K562 (cell line): ENCODE results near the gene CCDC167. TPM values are rescaled to one million over a fixed set of nuclear protein-coding genes. Genes with fewer than 3 reads are reported as not detected.
A peak's percentile ranks its signal among the peaks of the same experiment; 100 is the strongest.

Experiments used
- BDP1 ChIP-seq: IDR thresholded peaks from 3 replicates; pipeline ENCODE4 v1.6.1; 2011; ENCODE audit not compliant: insufficient read length, insufficient read depth
- DPF2 ChIP-seq: fragments of 450-650 bp; IDR thresholded peaks from 2 replicates; pipeline ENCODE4 v1.6.1; 2016
- HDAC1 ChIP-seq, 2 experiments: fragments of 450-650 bp; IDR thresholded peaks; 2 replicates each; pipeline ENCODE4 v1.6.1; 2016 to 2017; ENCODE audit warnings: inconsistent platforms in 1 of 2, mild to moderate bottlenecking in 1 of 2, moderate library complexity in 1 of 2
- HDAC2 ChIP-seq: fragments of 450-650 bp; IDR thresholded peaks from 2 replicates; pipeline ENCODE4 v1.6.1; 2016; ENCODE audit warnings: mild to moderate bottlenecking
- MXI1 ChIP-seq: IDR thresholded peaks from 2 replicates; pipeline ENCODE4 v1.6.1; 2011; ENCODE audit warnings: low read depth, mild to moderate bottlenecking, improper control_type of control experiment, low read length
- RFX5 ChIP-seq: IDR thresholded peaks from 2 replicates; pipeline ENCODE4 v1.6.1; 2011; ENCODE audit warnings: low read depth, mild to moderate bottlenecking, improper control_type of control experiment, low read length
- SMC3 ChIP-seq: conservative IDR thresholded peaks from 2 replicates; pipeline ENCODE4 v1.6.1; 2011; ENCODE audit warnings: low read depth, low read length, improper control_type of control experiment; ENCODE audit not compliant: insufficient read depth
- STAT5B ChIP-seq: fragments of 250-450 bp; sonication (Bioruptor Pico); IDR thresholded peaks from 2 replicates; pipeline ENCODE4 v1.8.0; 2021; ENCODE audit warnings: mild to moderate bottlenecking, inconsistent platforms
- ZNF316 ChIP-seq: fragments of 450-650 bp; IDR thresholded peaks from 2 replicates; pipeline ENCODE4 v1.6.1; 2016
- ZNF717 ChIP-seq: fragments of 250-450 bp; sonication (Bioruptor Pico); IDR thresholded peaks from 2 replicates; pipeline ENCODE4 v1.5.0; 2021
- polyA plus RNA-seq, 8 experiments: library from polyadenylated mRNA; depleted of rRNA in 4 of 8; stranded (reverse) in 5 of 8; unstranded in 3 of 8; fragments of >200 nt; fragmentation: Nextera tagmentation in 2 of 8; fragmentation: Illumina TruSeq in 1 of 8; extraction: Ambion mirVana in 2 of 8; extraction: Trizol in 1 of 8; gene quantifications; 2 replicates each; pipeline versions ENCODE4 v1.2.1 to v1.2.3, GENCODE V29; 2011 to 2014; ENCODE audit warnings: inconsistent platforms in 1 of 8, missing spikeins in 1 of 8
- total RNA-seq, 7 experiments: library from RNA; depleted of rRNA in 6 of 7; stranded (reverse); fragments of >200 nt in 6 of 7; fragmentation: Illumina TruSeq in 2 of 7; extraction: Trizol in 2 of 7; gene quantifications; 2 replicates each; pipeline versions ENCODE4 v1.2.1 to v1.2.3, GENCODE V29; 2011 to 2021; ENCODE audit warnings: low replicate concordance in 1 of 7
- TF ChIP-seq, protein P1 (sequence below): fragments of 200-800 bp; sonication (Bioruptor generic); IDR thresholded peaks from 2 replicates; pipeline ENCODE4 v1.6.1; 2016; ENCODE audit warnings: missing genetic modification characterization, missing compliant biosample characterization
- TF ChIP-seq, protein P2 (sequence below): fragments of 250-450 bp; sonication (Bioruptor Pico); IDR thresholded peaks from 2 replicates; pipeline ENCODE4 v1.4.0; 2020
- TF ChIP-seq, protein P3 (sequence below): fragments of 250-450 bp; sonication (Bioruptor Pico); IDR thresholded peaks from 2 replicates; pipeline ENCODE4 v1.8.0; 2021; ENCODE audit warnings: borderline replicate concordance, mild to moderate bottlenecking, moderate library complexity; ENCODE audit not compliant: poor library complexity, severe bottlenecking

Gene CCDC167
- total and polyA plus RNA-seq, 9 of the 15 experiments (the other 6 are each of a cell fraction or from before 2014, with no cell fraction given): 26.0 to 114 (median 45.2) TPM

DNA sequence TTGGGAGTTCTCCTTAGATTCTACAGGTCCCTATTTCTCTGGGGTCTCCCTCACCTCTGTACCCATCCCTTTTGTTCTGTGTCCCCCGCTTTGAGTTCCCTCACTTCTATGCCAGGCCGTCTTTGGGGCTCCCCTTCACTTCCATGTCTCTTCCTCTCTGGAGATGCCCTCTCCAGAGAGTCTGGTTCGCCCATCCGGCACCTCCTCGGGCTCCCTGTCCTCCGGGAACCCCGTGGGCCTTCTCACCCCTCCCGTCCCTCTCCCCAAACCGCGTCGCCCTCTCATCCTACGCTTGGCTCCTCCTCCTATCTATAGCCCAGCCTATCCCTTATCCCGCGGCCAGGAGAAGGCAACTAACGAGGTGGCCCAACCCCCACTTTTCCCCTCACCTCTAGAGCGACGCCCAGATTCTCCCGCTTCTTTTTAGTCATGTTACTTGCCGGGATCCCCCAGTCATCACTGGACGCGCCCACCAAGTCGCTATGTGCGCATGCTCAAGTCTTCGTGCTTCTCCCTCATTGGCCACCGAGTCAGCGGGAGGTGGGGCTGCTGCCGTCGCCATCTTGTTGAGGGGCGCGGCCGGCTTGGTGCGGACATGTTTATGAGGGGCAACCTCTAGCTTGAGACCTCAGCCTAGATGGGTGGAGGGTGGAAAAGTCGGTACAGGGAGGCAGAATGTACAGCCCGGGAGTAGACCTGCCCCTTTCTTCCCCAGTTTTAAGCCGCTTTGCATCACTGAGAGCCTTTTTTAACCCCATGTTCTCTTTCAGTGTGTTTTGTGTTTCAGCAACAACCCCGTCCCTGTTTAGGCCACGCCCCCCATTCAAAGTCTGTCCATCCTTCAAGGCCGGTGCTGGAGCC is at the start of gene CCDC167 (continued):
- TF ChIP-seq, protein P1, sequence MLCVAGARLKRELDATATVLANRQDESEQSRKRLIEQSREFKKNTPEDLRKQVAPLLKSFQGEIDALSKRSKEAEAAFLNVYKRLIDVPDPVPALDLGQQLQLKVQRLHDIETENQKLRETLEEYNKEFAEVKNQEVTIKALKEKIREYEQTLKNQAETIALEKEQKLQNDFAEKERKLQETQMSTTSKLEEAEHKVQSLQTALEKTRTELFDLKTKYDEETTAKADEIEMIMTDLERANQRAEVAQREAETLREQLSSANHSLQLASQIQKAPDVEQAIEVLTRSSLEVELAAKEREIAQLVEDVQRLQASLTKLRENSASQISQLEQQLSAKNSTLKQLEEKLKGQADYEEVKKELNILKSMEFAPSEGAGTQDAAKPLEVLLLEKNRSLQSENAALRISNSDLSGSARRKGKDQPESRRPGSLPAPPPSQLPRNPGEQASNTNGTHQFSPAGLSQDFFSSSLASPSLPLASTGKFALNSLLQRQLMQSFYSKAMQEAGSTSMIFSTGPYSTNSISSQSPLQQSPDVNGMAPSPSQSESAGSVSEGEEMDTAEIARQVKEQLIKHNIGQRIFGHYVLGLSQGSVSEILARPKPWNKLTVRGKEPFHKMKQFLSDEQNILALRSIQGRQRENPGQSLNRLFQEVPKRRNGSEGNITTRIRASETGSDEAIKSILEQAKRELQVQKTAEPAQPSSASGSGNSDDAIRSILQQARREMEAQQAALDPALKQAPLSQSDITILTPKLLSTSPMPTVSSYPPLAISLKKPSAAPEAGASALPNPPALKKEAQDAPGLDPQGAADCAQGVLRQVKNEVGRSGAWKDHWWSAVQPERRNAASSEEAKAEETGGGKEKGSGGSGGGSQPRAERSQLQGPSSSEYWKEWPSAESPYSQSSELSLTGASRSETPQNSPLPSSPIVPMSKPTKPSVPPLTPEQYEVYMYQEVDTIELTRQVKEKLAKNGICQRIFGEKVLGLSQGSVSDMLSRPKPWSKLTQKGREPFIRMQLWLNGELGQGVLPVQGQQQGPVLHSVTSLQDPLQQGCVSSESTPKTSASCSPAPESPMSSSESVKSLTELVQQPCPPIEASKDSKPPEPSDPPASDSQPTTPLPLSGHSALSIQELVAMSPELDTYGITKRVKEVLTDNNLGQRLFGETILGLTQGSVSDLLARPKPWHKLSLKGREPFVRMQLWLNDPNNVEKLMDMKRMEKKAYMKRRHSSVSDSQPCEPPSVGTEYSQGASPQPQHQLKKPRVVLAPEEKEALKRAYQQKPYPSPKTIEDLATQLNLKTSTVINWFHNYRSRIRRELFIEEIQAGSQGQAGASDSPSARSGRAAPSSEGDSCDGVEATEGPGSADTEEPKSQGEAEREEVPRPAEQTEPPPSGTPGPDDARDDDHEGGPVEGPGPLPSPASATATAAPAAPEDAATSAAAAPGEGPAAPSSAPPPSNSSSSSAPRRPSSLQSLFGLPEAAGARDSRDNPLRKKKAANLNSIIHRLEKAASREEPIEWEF (CRISPR knock-in tag): no peak
- TF ChIP-seq, protein P2, sequence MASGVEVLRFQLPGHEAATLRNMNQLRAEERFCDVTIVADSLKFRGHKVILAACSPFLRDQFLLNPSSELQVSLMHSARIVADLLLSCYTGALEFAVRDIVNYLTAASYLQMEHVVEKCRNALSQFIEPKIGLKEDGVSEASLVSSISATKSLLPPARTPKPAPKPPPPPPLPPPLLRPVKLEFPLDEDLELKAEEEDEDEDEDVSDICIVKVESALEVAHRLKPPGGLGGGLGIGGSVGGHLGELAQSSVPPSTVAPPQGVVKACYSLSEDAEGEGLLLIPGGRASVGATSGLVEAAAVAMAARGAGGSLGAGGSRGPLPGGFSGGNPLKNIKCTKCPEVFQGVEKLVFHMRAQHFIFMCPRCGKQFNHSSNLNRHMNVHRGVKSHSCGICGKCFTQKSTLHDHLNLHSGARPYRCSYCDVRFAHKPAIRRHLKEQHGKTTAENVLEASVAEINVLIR: no peak
- TF ChIP-seq ZNF316 (no peak), MXI1 (0 out of 2 replicates have a peak, but pooled peaks have one; percentile 20), HDAC1 (IDR thresholded peaks at IDR 0.05) (peak in 1 of 2 experiments; percentile 71; a peak in 1 of 4 replicates), STAT5B (CRISPR knock-in tag) (no peak), RFX5 (no peak), SMC3 (no peak), HDAC2 (no peak; the same call in none of the 2 replicates), ZNF717 (CRISPR knock-in tag) (no peak), BDP1 (no peak), DPF2 (peak; percentile 60)
- TF ChIP-seq, protein P3, sequence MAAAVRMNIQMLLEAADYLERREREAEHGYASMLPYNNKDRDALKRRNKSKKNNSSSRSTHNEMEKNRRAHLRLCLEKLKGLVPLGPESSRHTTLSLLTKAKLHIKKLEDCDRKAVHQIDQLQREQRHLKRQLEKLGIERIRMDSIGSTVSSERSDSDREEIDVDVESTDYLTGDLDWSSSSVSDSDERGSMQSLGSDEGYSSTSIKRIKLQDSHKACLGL (CRISPR knock-in tag): no peak
